KMS-11 (cell line): ENCODE measurements around the gene OTOP2.

ENCODE experiments used
- H2AFZ ChIP-seq: fragments of 200-600 bp; sonication (generic); 2 replicates; pipeline ENCODE4 v1.6.1; 2016; ENCODE audit warnings: antibody characterized with exemption, mixed run types, low read depth
- H3K27ac ChIP-seq: fragments of 200-600 bp; sonication (generic); 2 replicates; pipeline ENCODE4 v1.6.1; 2016; ENCODE audit warnings: mild to moderate bottlenecking, mixed run types
- H3K27me3 ChIP-seq: fragments of 200-600 bp; sonication (generic); 2 replicates; pipeline ENCODE4 v1.6.1; 2017; ENCODE audit warnings: mild to moderate bottlenecking, low read depth, mixed run types, moderate library complexity; ENCODE audit not compliant: insufficient read depth
- H3K36me3 ChIP-seq: fragments of 200-600 bp; sonication (generic); 2 replicates; pipeline ENCODE4 v1.6.1; 2017; ENCODE audit warnings: mild to moderate bottlenecking, mixed run types; ENCODE audit not compliant: insufficient read depth
- H3K4me1 ChIP-seq: fragments of 200-600 bp; sonication (generic); 2 replicates; pipeline ENCODE4 v1.6.1; 2016; ENCODE audit warnings: mild to moderate bottlenecking, low read depth, mixed run types; ENCODE audit not compliant: poor library complexity, severe bottlenecking
- H3K4me2 ChIP-seq: fragments of 200-600 bp; sonication (generic); 2 replicates; pipeline ENCODE4 v1.7.0; 2016; ENCODE audit warnings: mild to moderate bottlenecking, mixed run types
- H3K4me3 ChIP-seq: fragments of 200-600 bp; sonication (generic); IDR thresholded peaks from 2 replicates; pipeline ENCODE4 v1.6.1; 2017; ENCODE audit warnings: low read depth, low read length, mixed read lengths; ENCODE audit not compliant: insufficient read depth
- H3K79me2 ChIP-seq: fragments of 200-600 bp; sonication (generic); 2 replicates; pipeline ENCODE4 v1.6.1; 2016; ENCODE audit warnings: low read depth, mixed run types; ENCODE audit not compliant: insufficient read depth
- H3K9ac ChIP-seq: fragments of 200-600 bp; sonication (generic); 2 replicates; pipeline ENCODE4 v1.6.1; 2016; ENCODE audit warnings: mild to moderate bottlenecking, mixed run types
- H4K20me1 ChIP-seq: fragments of 200-600 bp; sonication (generic); 2 replicates; pipeline ENCODE4 v1.6.1; 2016; ENCODE audit warnings: mild to moderate bottlenecking, mixed run types; ENCODE audit not compliant: insufficient read depth
- TF ChIP-seq, protein P1 (sequence below): fragments of 200-600 bp; sonication (generic); conservative IDR thresholded peaks from 2 replicates; pipeline ENCODE4 v1.6.1; 2017; ENCODE audit warnings: low read depth, mild to moderate bottlenecking, antibody characterized with exemption, low read length, moderate library complexity, mixed read lengths

Gene OTOP2

DNA sequence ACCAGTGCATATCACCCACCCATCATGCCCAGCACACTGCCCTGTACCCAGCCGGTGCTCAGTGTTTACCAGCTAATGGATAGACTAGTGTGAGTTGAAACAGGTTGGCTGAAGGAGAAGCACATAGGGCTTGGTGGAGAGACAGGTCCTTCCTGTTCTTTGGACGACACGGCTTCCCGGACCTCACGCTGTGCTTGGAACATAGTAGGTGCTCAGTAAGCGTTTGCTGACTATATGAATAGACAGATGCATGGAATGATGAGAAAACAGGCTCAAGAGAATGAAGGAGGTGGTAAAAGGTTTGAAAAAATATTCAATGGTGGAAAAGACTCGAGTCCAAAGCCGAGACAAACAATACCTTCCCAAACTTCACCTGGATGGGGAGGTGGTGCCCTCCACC is 23.9 kb upstream of the OTOP2 start:
- H3K79me2 ChIP-seq, result no peaks in the 10 kb centered on the region
- H3K4me1 ChIP-seq, result no peaks in the 10 kb centered on the region
- no peak overlapping the region for H3K27ac ChIP-seq
- no peak overlapping the region for H3K9ac ChIP-seq
- H3K27me3 ChIP-seq, result peaks cover 76% of the 10 kb centered on the region; the same call in 1 of the 2 replicates
- no peaks in the 10 kb centered on the region for H3K36me3 ChIP-seq
- no peak overlapping the region for H3K4me2 ChIP-seq
- TF ChIP-seq, protein P1, sequence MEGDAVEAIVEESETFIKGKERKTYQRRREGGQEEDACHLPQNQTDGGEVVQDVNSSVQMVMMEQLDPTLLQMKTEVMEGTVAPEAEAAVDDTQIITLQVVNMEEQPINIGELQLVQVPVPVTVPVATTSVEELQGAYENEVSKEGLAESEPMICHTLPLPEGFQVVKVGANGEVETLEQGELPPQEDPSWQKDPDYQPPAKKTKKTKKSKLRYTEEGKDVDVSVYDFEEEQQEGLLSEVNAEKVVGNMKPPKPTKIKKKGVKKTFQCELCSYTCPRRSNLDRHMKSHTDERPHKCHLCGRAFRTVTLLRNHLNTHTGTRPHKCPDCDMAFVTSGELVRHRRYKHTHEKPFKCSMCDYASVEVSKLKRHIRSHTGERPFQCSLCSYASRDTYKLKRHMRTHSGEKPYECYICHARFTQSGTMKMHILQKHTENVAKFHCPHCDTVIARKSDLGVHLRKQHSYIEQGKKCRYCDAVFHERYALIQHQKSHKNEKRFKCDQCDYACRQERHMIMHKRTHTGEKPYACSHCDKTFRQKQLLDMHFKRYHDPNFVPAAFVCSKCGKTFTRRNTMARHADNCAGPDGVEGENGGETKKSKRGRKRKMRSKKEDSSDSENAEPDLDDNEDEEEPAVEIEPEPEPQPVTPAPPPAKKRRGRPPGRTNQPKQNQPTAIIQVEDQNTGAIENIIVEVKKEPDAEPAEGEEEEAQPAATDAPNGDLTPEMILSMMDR, result no peak
- H2AFZ ChIP-seq, result no peak overlapping the region
- no peak overlapping the region for H3K4me3 ChIP-seq
- H4K20me1 ChIP-seq, result no peaks in the 10 kb centered on the region

DNA sequence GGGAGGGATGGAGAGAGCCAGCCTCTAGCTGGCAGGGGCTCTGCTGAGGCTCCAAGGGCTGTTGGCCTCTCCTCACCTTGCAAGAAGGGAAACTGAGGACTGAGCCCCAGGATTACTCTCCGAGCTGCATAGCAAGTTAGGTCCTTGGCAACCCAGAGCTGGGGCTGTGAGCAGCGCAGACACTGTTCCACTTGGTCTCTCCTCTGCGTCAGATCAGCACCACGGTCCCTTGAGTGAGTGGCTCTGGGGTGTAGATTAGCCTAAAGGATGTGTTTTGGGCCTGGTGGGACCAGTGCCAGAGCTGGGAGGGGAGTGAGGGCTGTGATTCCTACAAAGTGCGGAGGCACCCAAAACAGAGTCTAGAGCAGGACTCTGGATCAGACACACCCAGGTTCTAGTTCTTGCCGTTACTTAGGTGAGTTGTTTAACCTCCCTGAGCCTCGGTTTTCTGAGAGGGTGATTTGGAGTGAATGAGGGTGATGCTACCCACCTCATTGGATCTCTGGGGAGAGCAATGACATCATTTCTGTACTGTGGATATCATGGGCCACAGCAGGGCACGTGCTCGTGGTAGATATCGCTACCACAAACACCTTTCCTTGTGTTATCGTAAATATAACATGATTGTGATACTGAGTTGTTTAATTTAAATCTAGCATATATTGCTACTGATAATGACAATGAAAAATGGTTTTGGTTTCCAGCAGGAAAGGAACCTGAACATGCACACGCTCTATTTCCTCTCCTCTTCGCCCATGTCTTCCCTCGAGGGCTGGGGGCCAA is 22.5 kb upstream of the OTOP2 start:
- H2AFZ ChIP-seq, result no peak overlapping the region
- no peaks in the 10 kb centered on the region for H4K20me1 ChIP-seq
- no peak overlapping the region for H3K27ac ChIP-seq
- H3K4me1 ChIP-seq, result no peaks in the 10 kb centered on the region
- H3K79me2 ChIP-seq, result no peaks in the 10 kb centered on the region
- no peak overlapping the region for H3K4me2 ChIP-seq
- TF ChIP-seq, protein P1, result no peak
- no peaks in the 10 kb centered on the region for H3K36me3 ChIP-seq
- no peak overlapping the region for H3K9ac ChIP-seq
- no peak overlapping the region for H3K4me3 ChIP-seq
- peaks cover 73% of the 10 kb centered on the region for H3K27me3 ChIP-seq

- no peaks in the 10 kb centered on the region for H3K36me3 ChIP-seq
- H3K27me3 ChIP-seq, result peaks cover 62% of the 10 kb centered on the region
- no peak overlapping the region for H3K4me2 ChIP-seq
- H3K4me1 ChIP-seq, result no peaks in the 10 kb centered on the region
- TF ChIP-seq, protein P1, result no peak
- no peaks in the 10 kb centered on the region for H4K20me1 ChIP-seq
- H2AFZ ChIP-seq, result no peak overlapping the region
- no peaks in the 10 kb centered on the region for H3K79me2 ChIP-seq
- no peak overlapping the region for H3K27ac ChIP-seq
- H3K4me3 ChIP-seq, result no peak overlapping the region
- H3K9ac ChIP-seq, result no peak overlapping the region
Observed at GRCh38 chr17:74903034-74903433, 21.0 kb upstream of the OTOP2 start.

GRCh38 chr17:74903671-74904070 is 20.4 kb upstream of the OTOP2 start:
- TF ChIP-seq, protein P1, result no peak
- no peak overlapping the region for H3K4me2 ChIP-seq

More at GRCh38 chr17:74903671-74904070, 20.4 kb upstream of the OTOP2 start:
- H3K27ac ChIP-seq, result no peak overlapping the region
- no peaks in the 10 kb centered on the region for H3K79me2 ChIP-seq
- no peak overlapping the region for H3K9ac ChIP-seq
- peaks cover 62% of the 10 kb centered on the region for H3K27me3 ChIP-seq
- H2AFZ ChIP-seq, result no peak overlapping the region
- no peak overlapping the region for H3K4me3 ChIP-seq
- no peaks in the 10 kb centered on the region for H3K4me1 ChIP-seq
- no peaks in the 10 kb centered on the region for H3K36me3 ChIP-seq
- H4K20me1 ChIP-seq, result no peaks in the 10 kb centered on the region
